Measurements from ENCODE around the gene TMEM98. TPM values are rescaled to one million over a fixed set of nuclear protein-coding genes. Genes with fewer than 3 reads are reported as not detected.
A peak's percentile ranks its signal among the peaks of the same experiment; 100 is the strongest.
"Not testable (repeated sequence)": the region's sequence is repeated elsewhere in the genome, so short reads cannot be mapped to it uniquely, and the experiment has no call there.

The TMEM98 gene
- total RNA-seq, 1 donor from 2014 or later, result 72.9 TPM

DNA sequence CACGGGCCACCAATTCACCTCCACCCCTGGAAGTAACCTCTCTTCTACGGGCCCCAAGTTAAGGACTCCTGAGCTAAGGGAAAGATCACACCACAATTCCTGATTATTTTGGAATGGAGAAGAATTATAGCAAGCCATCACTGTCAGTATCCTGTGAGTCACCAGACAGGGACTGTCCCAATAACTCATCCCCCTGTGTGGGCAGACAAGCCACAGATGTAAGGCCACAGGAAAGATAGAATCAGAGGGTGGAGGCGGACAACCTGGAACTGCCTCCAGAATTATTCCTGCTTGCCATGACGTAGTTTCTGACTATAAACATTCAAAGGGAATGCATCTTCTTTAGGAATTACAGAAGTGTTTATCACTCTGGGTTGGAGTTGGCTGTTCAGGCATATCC lies 45.2 kb upstream of the TMEM98 start:
- H3K36me3 ChIP-seq, result no peaks in the 10 kb centered on the region
- no peaks in the 10 kb centered on the region for H3K27me3 ChIP-seq
- H3K27ac ChIP-seq, result no peak overlapping the region
- intact Hi-C loops (cut with DNase I), result no loop called here
- TF ChIP-seq, protein P1, sequence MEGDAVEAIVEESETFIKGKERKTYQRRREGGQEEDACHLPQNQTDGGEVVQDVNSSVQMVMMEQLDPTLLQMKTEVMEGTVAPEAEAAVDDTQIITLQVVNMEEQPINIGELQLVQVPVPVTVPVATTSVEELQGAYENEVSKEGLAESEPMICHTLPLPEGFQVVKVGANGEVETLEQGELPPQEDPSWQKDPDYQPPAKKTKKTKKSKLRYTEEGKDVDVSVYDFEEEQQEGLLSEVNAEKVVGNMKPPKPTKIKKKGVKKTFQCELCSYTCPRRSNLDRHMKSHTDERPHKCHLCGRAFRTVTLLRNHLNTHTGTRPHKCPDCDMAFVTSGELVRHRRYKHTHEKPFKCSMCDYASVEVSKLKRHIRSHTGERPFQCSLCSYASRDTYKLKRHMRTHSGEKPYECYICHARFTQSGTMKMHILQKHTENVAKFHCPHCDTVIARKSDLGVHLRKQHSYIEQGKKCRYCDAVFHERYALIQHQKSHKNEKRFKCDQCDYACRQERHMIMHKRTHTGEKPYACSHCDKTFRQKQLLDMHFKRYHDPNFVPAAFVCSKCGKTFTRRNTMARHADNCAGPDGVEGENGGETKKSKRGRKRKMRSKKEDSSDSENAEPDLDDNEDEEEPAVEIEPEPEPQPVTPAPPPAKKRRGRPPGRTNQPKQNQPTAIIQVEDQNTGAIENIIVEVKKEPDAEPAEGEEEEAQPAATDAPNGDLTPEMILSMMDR (IDR thresholded peaks at IDR 0.05), result no peak
- H3K4me1 ChIP-seq, result peaks cover 8% of the 10 kb centered on the region
- no peak overlapping the region for H3K4me3 ChIP-seq
- DNase-seq, result no peak
- no peaks in the 10 kb centered on the region for H3K9me3 ChIP-seq
- ATAC-seq, result peak; percentile 37

- H3K27ac ChIP-seq; H3K27me3 ChIP-seq; H3K4me3 ChIP-seq; DNase-seq; intact Hi-C loops (cut with DNase I); ATAC-seq; H3K9me3 ChIP-seq; H3K36me3 ChIP-seq; H3K4me1 ChIP-seq: not testable (repeated sequence)
Observed at GRCh38 chr17:32886951-32887350, 41.0 kb upstream of the TMEM98 start.

GRCh38 chr17:32887410-32887809 lies 40.5 kb upstream of the TMEM98 start:
- DNase-seq; ATAC-seq; H3K9me3 ChIP-seq; H3K27ac ChIP-seq; H3K27me3 ChIP-seq; H3K4me1 ChIP-seq; H3K4me3 ChIP-seq; intact Hi-C loops (cut with DNase I); H3K36me3 ChIP-seq: not testable (repeated sequence)

DNA sequence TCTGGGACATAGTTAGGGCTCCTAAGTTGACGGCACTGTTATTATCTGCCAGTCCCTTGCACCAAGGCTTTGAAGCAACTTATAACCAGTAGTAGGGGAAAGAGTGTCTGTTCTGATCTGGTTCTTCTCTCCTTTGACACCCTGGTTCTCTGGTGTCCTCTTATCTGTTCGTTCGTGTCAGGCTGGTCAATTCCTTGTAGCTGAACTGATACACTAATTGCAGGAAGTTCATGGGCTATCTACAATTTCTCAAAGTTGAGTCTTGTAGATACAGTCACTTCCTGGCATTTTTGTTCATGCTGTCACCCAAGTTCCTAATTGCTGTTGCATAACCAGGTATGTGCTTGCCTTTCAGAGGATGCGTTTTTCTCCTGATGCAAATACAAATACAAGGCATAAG lies 33.7 kb upstream of the TMEM98 start:
- Histone ChIP-seq H3K9me3 (no peaks in the 10 kb centered on the region), H3K4me3 (no peak overlapping the region), H3K36me3 (no peaks in the 10 kb centered on the region), H3K27me3 (no peaks in the 10 kb centered on the region), H3K27ac (no peak overlapping the region), H3K4me1 (no peaks in the 10 kb centered on the region)
- TF ChIP-seq, protein P1 (IDR thresholded peaks at IDR 0.05), result no peak
- ATAC-seq (no peak), DNase-seq (no peak)
- intact Hi-C loops (cut with DNase I), result no loop called here

GRCh38 chr17:32896647-32897258 lies 31.2 kb upstream of the TMEM98 start:
- DNase-seq, result no peak
- intact Hi-C loops (cut with DNase I), result no loop called here
- Histone ChIP-seq H3K4me3 (no peak overlapping the region), H3K36me3 (no peaks in the 10 kb centered on the region), H3K9me3 (no peaks in the 10 kb centered on the region), H3K27me3 (no peaks in the 10 kb centered on the region), H3K27ac (no peak overlapping the region), H3K4me1 (no peaks in the 10 kb centered on the region)
- TF ChIP-seq, protein P1 (IDR thresholded peaks at IDR 0.05), result no peak
- no peak for ATAC-seq

DNA sequence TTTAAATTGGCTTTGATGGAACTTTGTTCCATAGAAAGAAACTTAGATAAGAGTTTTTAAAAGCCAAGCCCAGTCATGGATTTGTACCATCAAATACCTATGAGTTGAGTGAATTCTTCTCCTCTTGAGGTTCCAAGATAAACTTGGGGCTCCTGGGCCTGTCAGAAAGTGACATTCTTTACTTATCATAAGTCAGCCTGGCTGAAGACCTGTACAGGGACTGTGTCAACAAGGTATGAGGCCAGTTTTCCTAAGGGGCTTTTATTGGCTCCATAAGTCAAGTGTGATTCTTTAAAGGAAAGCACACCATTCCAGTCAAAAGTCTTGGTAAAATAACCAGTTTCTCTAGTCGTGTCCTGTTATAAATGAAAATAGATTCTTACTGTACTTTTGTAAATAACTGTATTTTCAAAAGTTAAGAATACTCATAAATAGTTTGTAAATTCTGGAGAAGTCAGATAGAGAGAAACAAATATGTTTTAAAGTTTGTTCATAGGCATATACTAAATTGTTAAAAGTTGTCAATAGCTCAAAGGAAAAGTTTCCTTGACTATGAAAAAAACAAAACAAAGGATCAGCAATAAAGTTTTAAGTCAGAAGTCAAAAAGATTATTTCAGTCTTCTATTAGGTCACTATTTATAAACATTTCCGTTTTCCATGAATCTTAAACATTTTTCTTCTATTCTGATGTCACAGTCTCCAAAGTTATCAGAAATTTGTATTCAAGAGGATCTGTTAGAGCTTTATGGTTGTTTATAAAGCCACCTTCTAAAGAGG lies 28.5 kb upstream of the TMEM98 start:
- Histone ChIP-seq H3K27me3 (no peaks in the 10 kb centered on the region), H3K4me1 (no peaks in the 10 kb centered on the region), H3K27ac (no peak overlapping the region), H3K4me3 (no peak overlapping the region), H3K9me3 (no peaks in the 10 kb centered on the region), H3K36me3 (no peaks in the 10 kb centered on the region)
- TF ChIP-seq, protein P1 (IDR thresholded peaks at IDR 0.05), result no peak
- no peak for DNase-seq
- intact Hi-C loops (cut with DNase I), result no loop called here
- ATAC-seq, result no peak
